ENCODE measurements around the gene ANTKMT. TPM values are rescaled to one million over a fixed set of nuclear protein-coding genes. Genes with fewer than 3 reads are reported as not detected.

The ANTKMT gene
- total RNA-seq, 2 donors from 2014 or later = 42.1 to 83.1 TPM

- Histone ChIP-seq H3K4me1 (peaks cover 41% of the 10 kb centered on the region), H3K9me3 (no peaks in the 10 kb centered on the region), H3K36me3 (peaks cover 6% of the 10 kb centered on the region), H3K9ac (ENCODE audit: low read depth in 2 of 2, low read length in 2 of 2) (peak overlapping the region; percentile 77 to 85), H3K27me3 (no peaks in the 10 kb centered on the region), H3K4me3 (peak overlapping the region; percentile 71), H3K27ac (peak overlapping the region; percentile 90)
- TF ChIP-seq CTCF (IDR thresholded peaks at IDR 0.05) = no peak
- intact Hi-C loops (cut with DNase I) = no loop called here
- DNase-seq = no peak
Observed at GRCh38 chr16:680625-680945, 40.4 kb upstream of the ANTKMT start.

- no peak for TF ChIP-seq CTCF (IDR thresholded peaks at IDR 0.05)
- peak overlapping the region; percentile 77 to 85 for H3K9ac ChIP-seq (ENCODE audit: low read depth in 2 of 2, low read length in 2 of 2)
- H3K27me3 ChIP-seq = no peaks in the 10 kb centered on the region
- H3K36me3 ChIP-seq = peaks cover 6% of the 10 kb centered on the region
- DNase-seq = peak; percentile 70
- no peaks in the 10 kb centered on the region for H3K9me3 ChIP-seq
- peak overlapping the region; percentile 90 for H3K27ac ChIP-seq
- peaks cover 38% of the 10 kb centered on the region for H3K4me1 ChIP-seq
- H3K4me3 ChIP-seq = peak overlapping the region; percentile 71
- intact Hi-C loops (cut with DNase I) = no loop called here
Observed at GRCh38 chr16:680967-681745, 39.8 kb upstream of the ANTKMT start.

- H3K27ac ChIP-seq = no peak overlapping the region
- TF ChIP-seq CTCF (IDR thresholded peaks at IDR 0.05) = no peak
Observed at GRCh38 chr16:681746-682427, 39.1 kb upstream of the ANTKMT start.

GRCh38 chr16:682493-683395 is 38.2 kb upstream of the ANTKMT start:
- peaks cover 6% of the 10 kb centered on the region for H3K36me3 ChIP-seq
- no peak for DNase-seq
- intact Hi-C loops (cut with DNase I) = no loop called here
- H3K27ac ChIP-seq = no peak overlapping the region
- H3K4me1 ChIP-seq = peaks cover 36% of the 10 kb centered on the region
- no peaks in the 10 kb centered on the region for H3K9me3 ChIP-seq
- no peak for TF ChIP-seq CTCF (IDR thresholded peaks at IDR 0.05)
- H3K9ac ChIP-seq (ENCODE audit: low read depth in 2 of 2, low read length in 2 of 2) = peak overlapping the region in 1 of 2 donors; percentile 78
- no peak overlapping the region for H3K4me3 ChIP-seq
- H3K27me3 ChIP-seq = no peaks in the 10 kb centered on the region

More at GRCh38 chr16:681746-682427, 39.1 kb upstream of the ANTKMT start:
- Histone ChIP-seq H3K27me3 (no peaks in the 10 kb centered on the region), H3K4me1 (peaks cover 36% of the 10 kb centered on the region), H3K9me3 (no peaks in the 10 kb centered on the region), H3K4me3 (no peak overlapping the region), H3K9ac (ENCODE audit: low read depth in 2 of 2, low read length in 2 of 2) (peak overlapping the region in 1 of 2 donors; percentile 85), H3K36me3 (peaks cover 6% of the 10 kb centered on the region)
- intact Hi-C loops (cut with DNase I) = no loop called here
- no peak for DNase-seq

GRCh38 chr16:683396-684070 is 37.4 kb upstream of the ANTKMT start:
- intact Hi-C loops (cut with DNase I) = no loop called here
- no peak for DNase-seq
- no peaks in the 10 kb centered on the region for H3K9me3 ChIP-seq
- H3K9ac ChIP-seq (ENCODE audit: low read depth in 2 of 2, low read length in 2 of 2) = peak overlapping the region; percentile 78 to 90
- peak overlapping the region; percentile 63 for H3K4me3 ChIP-seq
- peaks cover 36% of the 10 kb centered on the region for H3K4me1 ChIP-seq
- H3K27me3 ChIP-seq = no peaks in the 10 kb centered on the region
- peaks cover 6% of the 10 kb centered on the region for H3K36me3 ChIP-seq
- peak overlapping the region; percentile 60 for H3K27ac ChIP-seq
- TF ChIP-seq CTCF (IDR thresholded peaks at IDR 0.05) = no peak

Data from colonic mucosa (tissue), 4 donors.